Measurements from ENCODE around the gene ACAD9. TPM values are rescaled to one million over a fixed set of nuclear protein-coding genes. Genes with fewer than 3 reads are reported as not detected.

ACAD9 gene
- total RNA-seq, 1 donor from 2014 or later: 32.4 TPM

DNA sequence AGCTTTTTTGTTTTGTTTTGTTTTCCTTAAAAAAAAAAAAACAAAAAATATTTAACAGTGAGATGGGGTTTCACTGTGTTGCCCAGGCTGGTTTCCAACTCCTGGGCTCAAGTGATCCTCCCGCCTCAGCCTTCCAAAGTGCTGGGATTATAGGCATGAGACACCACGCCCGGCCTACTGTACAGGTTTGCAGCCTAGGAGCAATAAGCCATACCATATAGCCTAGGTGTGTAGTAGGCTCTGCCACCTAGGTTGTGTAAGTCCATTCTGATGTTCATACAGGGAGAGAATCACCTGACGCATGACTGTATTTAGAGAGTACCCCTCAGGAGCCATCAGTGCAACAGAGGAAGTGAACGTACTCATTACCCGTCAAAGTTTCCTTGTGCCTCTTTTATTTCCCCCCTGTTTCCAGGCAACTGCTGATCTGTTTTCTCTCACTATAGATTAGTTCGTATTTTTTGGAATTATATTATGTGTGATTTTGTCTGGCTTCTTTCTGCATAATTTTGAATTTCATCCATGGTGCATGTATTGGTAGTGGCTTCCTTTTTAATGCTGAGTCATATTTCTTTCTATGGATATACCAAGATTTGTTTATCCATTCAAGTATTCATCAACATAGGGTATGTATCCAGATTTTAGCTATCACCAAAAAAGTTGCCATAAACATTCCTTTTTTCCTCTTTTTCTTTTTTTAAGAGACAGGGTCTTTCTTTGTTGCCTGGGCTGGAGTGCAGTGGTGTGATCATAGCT lies 9.9 kb downstream of the ACAD9 start:
- H3K36me3 Mint-ChIP-seq (ENCODE audit: low read depth, unreplicated experiment): peaks cover 4% of the 10 kb centered on the region
- no peak overlapping the region for H2AFZ ChIP-seq (ENCODE audit: low read depth, low read length)
- H3K4me3 ChIP-seq (ENCODE audit: insufficient read depth, low read depth, low read length): no peak overlapping the region
- FAIRE-seq (no peak), DNase-seq (ENCODE audit: low read depth) (no peak)
- peaks cover 11% of the 10 kb centered on the region for H4K20me1 ChIP-seq (ENCODE audit: insufficient read depth, low read length)
- H3K36me3 ChIP-seq (ENCODE audit: insufficient read depth, low read length): peaks cover 19% of the 10 kb centered on the region
- H3K4me2 ChIP-seq (ENCODE audit: low read length): no peak overlapping the region
- no peaks in the 10 kb centered on the region for H3K27me3 ChIP-seq (ENCODE audit: insufficient read depth, low read length)
- H3K4me1 ChIP-seq (ENCODE audit: insufficient read depth, low read length): no peaks in the 10 kb centered on the region
- no peak overlapping the region for H3K27ac ChIP-seq (ENCODE audit: low read depth, low read length)
- H3K27me3 Mint-ChIP-seq (ENCODE audit: low read depth, unreplicated experiment): no peaks in the 10 kb centered on the region
- no peaks in the 10 kb centered on the region for H3K4me1 Mint-ChIP-seq (ENCODE audit: low read depth, unreplicated experiment)
- H3K9me3 Mint-ChIP-seq (ENCODE audit: unreplicated experiment): no peaks in the 10 kb centered on the region
- H3K9me3 ChIP-seq (ENCODE audit: insufficient read depth, low read depth, low read length): no peaks in the 10 kb centered on the region
- no peak overlapping the region for H3K4me3 Mint-ChIP-seq (ENCODE audit: unreplicated experiment)
- H3K79me2 ChIP-seq (ENCODE audit: insufficient read depth, low read length): peaks cover 22% of the 10 kb centered on the region
- H3K9ac ChIP-seq (ENCODE audit: low read length): no peak overlapping the region
- TF ChIP-seq, protein P1, sequence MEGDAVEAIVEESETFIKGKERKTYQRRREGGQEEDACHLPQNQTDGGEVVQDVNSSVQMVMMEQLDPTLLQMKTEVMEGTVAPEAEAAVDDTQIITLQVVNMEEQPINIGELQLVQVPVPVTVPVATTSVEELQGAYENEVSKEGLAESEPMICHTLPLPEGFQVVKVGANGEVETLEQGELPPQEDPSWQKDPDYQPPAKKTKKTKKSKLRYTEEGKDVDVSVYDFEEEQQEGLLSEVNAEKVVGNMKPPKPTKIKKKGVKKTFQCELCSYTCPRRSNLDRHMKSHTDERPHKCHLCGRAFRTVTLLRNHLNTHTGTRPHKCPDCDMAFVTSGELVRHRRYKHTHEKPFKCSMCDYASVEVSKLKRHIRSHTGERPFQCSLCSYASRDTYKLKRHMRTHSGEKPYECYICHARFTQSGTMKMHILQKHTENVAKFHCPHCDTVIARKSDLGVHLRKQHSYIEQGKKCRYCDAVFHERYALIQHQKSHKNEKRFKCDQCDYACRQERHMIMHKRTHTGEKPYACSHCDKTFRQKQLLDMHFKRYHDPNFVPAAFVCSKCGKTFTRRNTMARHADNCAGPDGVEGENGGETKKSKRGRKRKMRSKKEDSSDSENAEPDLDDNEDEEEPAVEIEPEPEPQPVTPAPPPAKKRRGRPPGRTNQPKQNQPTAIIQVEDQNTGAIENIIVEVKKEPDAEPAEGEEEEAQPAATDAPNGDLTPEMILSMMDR (IDR thresholded peaks at IDR 0.05; ENCODE audit: insufficient read depth, low read depth, low read length): no peak
- no peak for TF ChIP-seq EZH2 (IDR thresholded peaks at IDR 0.05; ENCODE audit: insufficient read depth, low read length)
- no peak overlapping the region for H3K27ac Mint-ChIP-seq (ENCODE audit: unreplicated experiment)

DNA sequence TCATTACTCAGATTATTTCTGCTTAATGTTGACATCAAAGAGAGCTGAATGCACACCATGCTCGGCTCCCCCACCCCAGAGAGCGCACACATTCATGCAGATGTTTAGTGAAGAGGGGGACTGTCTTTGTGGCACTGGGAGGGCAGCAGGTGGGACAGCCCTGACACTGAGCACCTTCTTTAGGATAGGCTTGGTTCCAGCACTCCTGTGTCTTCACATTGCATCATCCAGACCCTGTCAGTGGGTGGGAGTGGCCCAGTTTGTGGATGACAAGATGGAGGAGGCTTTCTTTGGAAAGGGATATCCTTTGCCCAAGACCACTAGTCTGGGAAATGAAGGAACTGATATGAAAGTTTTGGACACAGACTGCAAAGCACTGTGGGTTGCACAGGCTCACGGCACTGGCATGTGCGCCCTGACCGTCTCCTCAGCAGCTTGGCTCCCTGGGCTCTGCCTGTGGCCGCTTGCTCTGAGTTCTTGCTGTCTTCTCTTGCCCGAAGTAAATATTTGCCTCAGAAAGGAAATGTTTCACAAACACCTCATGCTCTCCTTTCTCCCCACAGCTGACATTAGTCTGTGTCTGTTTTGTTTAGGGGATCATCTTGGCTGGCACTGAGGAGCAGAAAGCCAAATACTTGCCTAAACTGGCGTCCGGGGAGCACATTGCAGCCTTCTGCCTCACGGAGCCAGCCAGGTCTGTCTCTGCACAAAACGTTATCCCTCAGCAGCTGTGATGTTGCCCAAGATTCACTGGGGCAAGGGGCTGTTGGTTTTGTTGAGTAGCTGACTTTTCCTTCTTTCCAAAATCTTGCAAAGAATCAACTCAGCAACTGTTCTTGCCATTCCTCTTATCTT lies 16.6 kb downstream of the ACAD9 start:
- peaks cover 4% of the 10 kb centered on the region for H3K79me2 ChIP-seq (ENCODE audit: insufficient read depth, low read length)
- H3K4me3 ChIP-seq (ENCODE audit: insufficient read depth, low read depth, low read length): no peak overlapping the region
- no peaks in the 10 kb centered on the region for H3K9me3 ChIP-seq (ENCODE audit: insufficient read depth, low read depth, low read length)
- H3K4me1 Mint-ChIP-seq (ENCODE audit: low read depth, unreplicated experiment): no peaks in the 10 kb centered on the region
- H3K4me2 ChIP-seq (ENCODE audit: low read length): no peak overlapping the region
- DNase-seq (ENCODE audit: low read depth): no peak
- no peaks in the 10 kb centered on the region for H3K4me1 ChIP-seq (ENCODE audit: insufficient read depth, low read length)
- FAIRE-seq: no peak
- peaks cover 44% of the 10 kb centered on the region for H3K36me3 ChIP-seq (ENCODE audit: insufficient read depth, low read length)
- TF ChIP-seq, protein P1 (IDR thresholded peaks at IDR 0.05; ENCODE audit: insufficient read depth, low read depth, low read length): no peak
- no peak for TF ChIP-seq EZH2 (IDR thresholded peaks at IDR 0.05; ENCODE audit: insufficient read depth, low read length)
- H3K9ac ChIP-seq (ENCODE audit: low read length): no peak overlapping the region
- peaks cover 11% of the 10 kb centered on the region for H4K20me1 ChIP-seq (ENCODE audit: insufficient read depth, low read length)
- peaks cover 26% of the 10 kb centered on the region for H3K36me3 Mint-ChIP-seq (ENCODE audit: low read depth, unreplicated experiment)
- H3K27me3 ChIP-seq (ENCODE audit: insufficient read depth, low read length): no peaks in the 10 kb centered on the region
- no peak overlapping the region for H2AFZ ChIP-seq (ENCODE audit: low read depth, low read length)
- H3K9me3 Mint-ChIP-seq (ENCODE audit: unreplicated experiment): no peaks in the 10 kb centered on the region
- no peak overlapping the region for H3K27ac ChIP-seq (ENCODE audit: low read depth, low read length)
- H3K27ac Mint-ChIP-seq (ENCODE audit: unreplicated experiment): no peak overlapping the region
- no peaks in the 10 kb centered on the region for H3K27me3 Mint-ChIP-seq (ENCODE audit: low read depth, unreplicated experiment)
- H3K4me3 Mint-ChIP-seq (ENCODE audit: unreplicated experiment): no peak overlapping the region
